Measurements from ENCODE around the gene NQO1.

- TF ChIP-seq CTCF (conservative IDR thresholded peaks at IDR 0.05; ENCODE audit: low read depth, low read length) = no peak
- no peak for TF ChIP-seq EZH2 (IDR thresholded peaks at IDR 0.05; ENCODE audit: low read length, unreplicated experiment)
- TF ChIP-seq EZH2phosphoT487 (IDR thresholded peaks at IDR 0.05; ENCODE audit: borderline replicate concordance, low read length) = no peak
These were observed 20.8 kb upstream of the NQO1 start for GRCh38 chr16:69747115-69747514.
